SK-N-SH treated with all-trans-retinoic acid at 6 μM for 48 hours (cell line): Measurements from ENCODE around the gene RER1.

ENCODE experiments used
- ATAC-seq: fragments of 200-7000 bp; cut with Tn5 transposase; 3 replicates; pipeline ENCODE4 v1.9.1; 2020; ENCODE audit warnings: mild to moderate bottlenecking, moderate library complexity
- ARNTL ChIP-seq: fragments of 450-650 bp; formaldehyde crosslinking; IDR thresholded peaks from 2 replicates; pipeline ENCODE4 v1.5.0; 2020; ENCODE audit warnings: low read depth, mild to moderate bottlenecking, moderate library complexity, borderline replicate concordance
- BACH2 ChIP-seq: fragments of 250-450 bp; sonication (Bioruptor Pico); IDR thresholded peaks from 2 replicates; pipeline ENCODE4 v1.9.0; 2021; ENCODE audit warnings: mild to moderate bottlenecking, borderline replicate concordance
- CSDC2 ChIP-seq: fragments of 250-450 bp; sonication (Bioruptor Pico); IDR thresholded peaks from 2 replicates; pipeline ENCODE4 v1.5.0; 2020; ENCODE audit warnings: mild to moderate bottlenecking, moderate library complexity
- ESRRG ChIP-seq: fragments of 250-450 bp; sonication (Bioruptor Pico); IDR thresholded peaks from 2 replicates; pipeline ENCODE4 v1.6.1; 2021; ENCODE audit warnings: mild to moderate bottlenecking
- GLIS3 ChIP-seq: fragments of 250-450 bp; sonication (Bioruptor Pico); IDR thresholded peaks from 2 replicates; pipeline ENCODE4 v1.5.0; 2020; ENCODE audit warnings: mild to moderate bottlenecking, moderate library complexity
- ISL1 ChIP-seq: fragments of 250-450 bp; sonication (Bioruptor Pico); IDR thresholded peaks from 2 replicates; pipeline ENCODE4 v2.1.2; 2022; ENCODE audit warnings: mild to moderate bottlenecking, moderate library complexity
- OSR1 ChIP-seq: fragments of 250-450 bp; sonication (Bioruptor Pico); IDR thresholded peaks from 2 replicates; pipeline ENCODE4 v1.8.0; 2022; ENCODE audit warnings: moderate library complexity, mild to moderate bottlenecking, inconsistent platforms
- PATZ1 ChIP-seq: fragments of 250-450 bp; sonication (Bioruptor Pico); IDR thresholded peaks from 2 replicates; pipeline ENCODE4 v1.8.0; 2020; ENCODE audit warnings: mild to moderate bottlenecking, moderate library complexity, borderline replicate concordance
- POU6F1 ChIP-seq: fragments of 250-450 bp; sonication (Bioruptor Pico); IDR thresholded peaks from 2 replicates; pipeline ENCODE4 v1.8.0; 2021; ENCODE audit warnings: low read depth, mild to moderate bottlenecking, moderate library complexity, borderline replicate concordance
- PPARA ChIP-seq: fragments of 250-450 bp; sonication (Bioruptor Pico); IDR thresholded peaks from 2 replicates; pipeline ENCODE4 v1.5.0; 2020; ENCODE audit warnings: mild to moderate bottlenecking, borderline replicate concordance
- TCF4 ChIP-seq: fragments of 250-450 bp; sonication (Bioruptor Pico); IDR thresholded peaks from 2 replicates; pipeline ENCODE4 v1.8.0; 2021; ENCODE audit warnings: mild to moderate bottlenecking, moderate library complexity, borderline replicate concordance
- ZC3H10 ChIP-seq: fragments of 250-450 bp; sonication (Bioruptor Pico); IDR thresholded peaks from 2 replicates; pipeline ENCODE4 v1.5.1; 2021; ENCODE audit warnings: mild to moderate bottlenecking, moderate library complexity
- ZFP3 ChIP-seq: fragments of 250-450 bp; sonication (Bioruptor Pico); IDR thresholded peaks from 2 replicates; pipeline ENCODE4 v1.5.0; 2020; ENCODE audit warnings: mild to moderate bottlenecking, moderate library complexity
- ZFP30 ChIP-seq: fragments of 450-650 bp; formaldehyde crosslinking; IDR thresholded peaks from 2 replicates; pipeline ENCODE4 v1.5.0; 2022; ENCODE audit warnings: mild to moderate bottlenecking, moderate library complexity
- ZNF565 ChIP-seq: fragments of 450-650 bp; formaldehyde crosslinking; conservative IDR thresholded peaks from 2 replicates; pipeline ENCODE4 v1.5.0; 2020; ENCODE audit warnings: low read depth, mild to moderate bottlenecking, moderate library complexity
- ZNF8 ChIP-seq: fragments of 450-650 bp; formaldehyde crosslinking; IDR thresholded peaks from 2 replicates; pipeline ENCODE4 v1.5.0; 2020; ENCODE audit warnings: mild to moderate bottlenecking, moderate library complexity
- TF ChIP-seq, protein P1 (sequence below): fragments of 250-450 bp; sonication (Bioruptor Pico); IDR thresholded peaks from 2 replicates; pipeline ENCODE4 v1.5.0; 2020; ENCODE audit warnings: mild to moderate bottlenecking, moderate library complexity
- TF ChIP-seq, protein P2 (sequence below): fragments of 250-450 bp; sonication (Bioruptor Pico); IDR thresholded peaks from 2 replicates; pipeline ENCODE4 v1.5.1; 2020; ENCODE audit warnings: low read depth, mild to moderate bottlenecking, moderate library complexity

Gene RER1

GRCh38 chr1:2375246-2375922 lies 16.3 kb upstream of the RER1 start:
- TF ChIP-seq PPARA (CRISPR knock-in tag) (no peak), ESRRG (CRISPR knock-in tag) (no peak), ZFP30 (no peak), ZNF565 (CRISPR knock-in tag) (no peak), ZC3H10 (CRISPR knock-in tag) (no peak), BACH2 (CRISPR knock-in tag) (no peak), PATZ1 (CRISPR knock-in tag) (no peak), ZNF8 (CRISPR knock-in tag) (no peak), POU6F1 (CRISPR knock-in tag) (no peak), TCF4 (CRISPR knock-in tag) (no peak), ARNTL (CRISPR knock-in tag) (no peak), ISL1 (CRISPR knock-in tag) (no peak), GLIS3 (CRISPR knock-in tag) (no peak), ZFP3 (CRISPR knock-in tag) (no peak), OSR1 (CRISPR knock-in tag) (no peak)
- TF ChIP-seq, protein P1, sequence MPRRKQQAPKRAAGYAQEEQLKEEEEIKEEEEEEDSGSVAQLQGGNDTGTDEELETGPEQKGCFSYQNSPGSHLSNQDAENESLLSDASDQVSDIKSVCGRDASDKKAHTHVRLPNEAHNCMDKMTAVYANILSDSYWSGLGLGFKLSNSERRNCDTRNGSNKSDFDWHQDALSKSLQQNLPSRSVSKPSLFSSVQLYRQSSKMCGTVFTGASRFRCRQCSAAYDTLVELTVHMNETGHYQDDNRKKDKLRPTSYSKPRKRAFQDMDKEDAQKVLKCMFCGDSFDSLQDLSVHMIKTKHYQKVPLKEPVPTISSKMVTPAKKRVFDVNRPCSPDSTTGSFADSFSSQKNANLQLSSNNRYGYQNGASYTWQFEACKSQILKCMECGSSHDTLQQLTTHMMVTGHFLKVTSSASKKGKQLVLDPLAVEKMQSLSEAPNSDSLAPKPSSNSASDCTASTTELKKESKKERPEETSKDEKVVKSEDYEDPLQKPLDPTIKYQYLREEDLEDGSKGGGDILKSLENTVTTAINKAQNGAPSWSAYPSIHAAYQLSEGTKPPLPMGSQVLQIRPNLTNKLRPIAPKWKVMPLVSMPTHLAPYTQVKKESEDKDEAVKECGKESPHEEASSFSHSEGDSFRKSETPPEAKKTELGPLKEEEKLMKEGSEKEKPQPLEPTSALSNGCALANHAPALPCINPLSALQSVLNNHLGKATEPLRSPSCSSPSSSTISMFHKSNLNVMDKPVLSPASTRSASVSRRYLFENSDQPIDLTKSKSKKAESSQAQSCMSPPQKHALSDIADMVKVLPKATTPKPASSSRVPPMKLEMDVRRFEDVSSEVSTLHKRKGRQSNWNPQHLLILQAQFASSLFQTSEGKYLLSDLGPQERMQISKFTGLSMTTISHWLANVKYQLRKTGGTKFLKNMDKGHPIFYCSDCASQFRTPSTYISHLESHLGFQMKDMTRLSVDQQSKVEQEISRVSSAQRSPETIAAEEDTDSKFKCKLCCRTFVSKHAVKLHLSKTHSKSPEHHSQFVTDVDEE (CRISPR knock-in tag), result no peak
- TF ChIP-seq, protein P2, sequence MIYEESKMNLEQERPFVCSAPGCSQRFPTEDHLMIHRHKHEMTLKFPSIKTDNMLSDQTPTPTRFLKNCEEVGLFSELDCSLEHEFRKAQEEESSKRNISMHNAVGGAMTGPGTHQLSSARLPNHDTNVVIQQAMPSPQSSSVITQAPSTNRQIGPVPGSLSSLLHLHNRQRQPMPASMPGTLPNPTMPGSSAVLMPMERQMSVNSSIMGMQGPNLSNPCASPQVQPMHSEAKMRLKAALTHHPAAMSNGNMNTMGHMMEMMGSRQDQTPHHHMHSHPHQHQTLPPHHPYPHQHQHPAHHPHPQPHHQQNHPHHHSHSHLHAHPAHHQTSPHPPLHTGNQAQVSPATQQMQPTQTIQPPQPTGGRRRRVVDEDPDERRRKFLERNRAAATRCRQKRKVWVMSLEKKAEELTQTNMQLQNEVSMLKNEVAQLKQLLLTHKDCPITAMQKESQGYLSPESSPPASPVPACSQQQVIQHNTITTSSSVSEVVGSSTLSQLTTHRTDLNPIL (CRISPR knock-in tag), result no peak
- ATAC-seq, result no peak

DNA sequence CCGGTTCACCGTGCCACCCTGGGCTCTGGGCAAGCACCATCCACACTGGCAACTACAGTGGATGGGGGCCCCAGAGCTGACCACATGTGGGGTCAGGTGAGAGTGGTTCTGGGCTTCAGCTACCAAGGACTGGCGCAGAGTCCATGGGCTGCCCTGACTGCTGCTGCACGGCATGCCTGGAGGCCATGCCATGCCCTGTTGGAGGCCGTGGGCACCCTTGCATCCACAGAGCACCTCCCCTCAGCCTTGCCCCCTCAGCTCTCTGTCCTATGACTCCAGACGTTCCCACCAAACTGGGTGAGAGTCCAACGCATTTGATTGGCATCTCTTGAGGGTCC lies 15.7 kb upstream of the RER1 start:
- no peak for TF ChIP-seq BACH2 (CRISPR knock-in tag)
- TF ChIP-seq, protein P1 (CRISPR knock-in tag), result no peak
- no peak for TF ChIP-seq ISL1 (CRISPR knock-in tag)
- TF ChIP-seq OSR1 (CRISPR knock-in tag), result no peak
- TF ChIP-seq PPARA (CRISPR knock-in tag), result no peak
- TF ChIP-seq GLIS3 (CRISPR knock-in tag), result no peak
- no peak for TF ChIP-seq ZNF8 (CRISPR knock-in tag)
- no peak for TF ChIP-seq CSDC2
- TF ChIP-seq ZC3H10 (CRISPR knock-in tag), result no peak
- TF ChIP-seq PATZ1 (CRISPR knock-in tag), result no peak
- ATAC-seq, result no peak; the same call in 2 of the 3 replicates
